IMR-90 (cell line): ENCODE data around the gene AKAP12. TPM values are rescaled to one million over a fixed set of nuclear protein-coding genes. Genes with fewer than 3 reads are reported as not detected.

ENCODE experiments used
- ATAC-seq: fragments of 200-7000 bp; cut with Tn5 transposase; 2 replicates; pipeline ENCODE4 v1.9.1; 2020; ENCODE audit warnings: low read depth, mild to moderate bottlenecking, moderate library complexity
- BruUV-seq: library from RNA; stranded (reverse); fragments of 400-500 nt; replicated peaks from 2 replicates; lab custom pipeline; 2021; lab: Mats Ljungman, UMichigan
- CTCF ChIA-PET: fragments of 300-600 bp; formaldehyde crosslinking; extraction: SDS; loops from one replicate; lab custom pipeline; 2021; ENCODE audit warnings: antibody characterized with exemption; lab: Yijun Ruan, JAX
- POLR2A ChIA-PET: fragments of 300-600 bp; sonication (Branson Sonifier 250); formaldehyde crosslinking; loops from one replicate; lab custom pipeline; 2022; ENCODE audit warnings: antibody characterized with exemption; ENCODE audit not compliant: unreplicated experiment; lab: Charles Lee
- DNase-seq: peaks from one replicate; pipeline ENCODE4 v3.0.0; 2013
- H2AFZ ChIP-seq: replicated peaks from 2 replicates; pipeline ENCODE3; 2013; ENCODE audit warnings: low read length, mild to moderate bottlenecking; ENCODE audit not compliant: poor library complexity
- H2AK5ac ChIP-seq: 2 replicates; pipeline ENCODE4 v1.6.1; 2013; ENCODE audit warnings: low read depth, low read length, inconsistent platforms
- H2AK9ac ChIP-seq: replicated peaks from 2 replicates; pipeline ENCODE3; 2013; ENCODE audit warnings: mild to moderate bottlenecking, low read depth, low read length, moderate library complexity; ENCODE audit not compliant: poor library complexity
- H2BK120ac ChIP-seq: 2 replicates; pipeline ENCODE4 v1.6.1; 2013; ENCODE audit warnings: low read depth, low read length, inconsistent platforms
- H2BK15ac ChIP-seq: 3 replicates; pipeline ENCODE4 v1.6.1; 2013; ENCODE audit warnings: low read depth, low read length, inconsistent platforms
- H2BK20ac ChIP-seq: 2 replicates; pipeline ENCODE4 v1.6.1; 2013; ENCODE audit warnings: low read depth, mild to moderate bottlenecking, inconsistent platforms, low read length, moderate library complexity
- H2BK5ac ChIP-seq: 2 replicates; pipeline ENCODE4 v1.6.1; 2013; ENCODE audit warnings: mild to moderate bottlenecking, low read depth, low read length, inconsistent platforms; ENCODE audit not compliant: poor library complexity, severe bottlenecking
- H3K14ac ChIP-seq: replicated peaks from 2 replicates; pipeline ENCODE4 v1.6.1; 2013; ENCODE audit warnings: low read depth, low read length, inconsistent platforms
- H3K18ac ChIP-seq: 2 replicates; pipeline ENCODE4 v1.6.1; 2013; ENCODE audit warnings: low read depth, low read length, control low read depth
- H3K23ac ChIP-seq: 2 replicates; pipeline ENCODE4 v1.6.1; 2013; ENCODE audit warnings: low read depth, low read length, inconsistent platforms
- H3K27ac ChIP-seq: 2 replicates; pipeline ENCODE4 v1.5.1; 2013; ENCODE audit warnings: mild to moderate bottlenecking, control low read depth, low read length; ENCODE audit not compliant: insufficient read depth
- H3K27me3 ChIP-seq: 2 replicates; pipeline ENCODE4 v1.6.1; 2013; ENCODE audit warnings: low read length; ENCODE audit not compliant: control insufficient read depth, insufficient read depth
- H3K36me3 ChIP-seq: 2 replicates; pipeline ENCODE4 v1.6.1; 2013; ENCODE audit warnings: low read length, mixed read lengths; ENCODE audit not compliant: control insufficient read depth, insufficient read depth
- H3K4ac ChIP-seq: 2 replicates; pipeline ENCODE4 v1.6.1; 2013; ENCODE audit warnings: low read depth, low read length, inconsistent platforms
- H3K4me1 ChIP-seq: 2 replicates; pipeline ENCODE4 v1.6.1; 2013; ENCODE audit warnings: low read length, mixed read lengths; ENCODE audit not compliant: control insufficient read depth, insufficient read depth
- H3K4me2 ChIP-seq: 2 replicates; pipeline ENCODE4 v1.6.1; 2013; ENCODE audit warnings: low read depth, mild to moderate bottlenecking, control low read depth, low read length, moderate library complexity
- H3K4me3 ChIP-seq: 2 replicates; pipeline ENCODE4 v1.5.1; 2013; ENCODE audit warnings: low read depth, mild to moderate bottlenecking, control low read depth, low read length, moderate library complexity; ENCODE audit not compliant: insufficient read depth
- H3K56ac ChIP-seq: 2 replicates; pipeline ENCODE4 v1.6.1; 2013; ENCODE audit warnings: low read length, inconsistent platforms; ENCODE audit not compliant: insufficient read depth; ENCODE audit errors: extremely low read depth
- H3K79me1 ChIP-seq, 2 experiments: 2 replicates each; pipeline ENCODE4 v1.6.1; 2013; ENCODE audit warnings: low read length in 2 of 2, inconsistent platforms in 1 of 2, low read depth in 1 of 2
- H3K9ac ChIP-seq: 2 replicates; pipeline ENCODE4 v1.6.1; 2013; ENCODE audit warnings: low read depth, low read length, control low read depth
- H3K9me1 ChIP-seq: 2 replicates; pipeline ENCODE4 v1.6.1; 2013; ENCODE audit warnings: low read length, inconsistent platforms; ENCODE audit not compliant: insufficient read depth
- H3K9me3 ChIP-seq: 2 replicates; pipeline ENCODE4 v1.6.1; 2013; ENCODE audit warnings: low read length; ENCODE audit not compliant: control insufficient read depth, insufficient read depth
- H4K20me1 ChIP-seq: 2 replicates; pipeline ENCODE4 v1.6.1; 2013; ENCODE audit warnings: low read length, inconsistent platforms; ENCODE audit not compliant: insufficient read depth
- H4K5ac ChIP-seq: 2 replicates; pipeline ENCODE4 v1.6.1; 2013; ENCODE audit warnings: mild to moderate bottlenecking, low read depth, low read length, control low read depth
- H4K8ac ChIP-seq, 2 experiments: 2 replicates each; pipeline ENCODE4 v1.6.1; 2013; ENCODE audit warnings: low read depth in 2 of 2, low read length in 2 of 2, control low read depth in 1 of 2, inconsistent platforms in 1 of 2
- H4K91ac ChIP-seq: 2 replicates; pipeline ENCODE4 v1.6.1; 2013; ENCODE audit warnings: low read depth, low read length, inconsistent platforms; ENCODE audit not compliant: insufficient read depth
- BHLHE40 ChIP-seq: fragments of 150-350 bp; IDR thresholded peaks from 2 replicates; pipeline ENCODE4 v1.6.1; 2016; ENCODE audit warnings: mild to moderate bottlenecking, low read depth, low read length
- CEBPB ChIP-seq: IDR thresholded peaks from 2 replicates; pipeline ENCODE4 v1.6.1; 2012; ENCODE audit warnings: low read depth, low read length, improper control_type of control experiment
- CHD1 ChIP-seq: IDR thresholded peaks from 2 replicates; pipeline ENCODE4 v1.6.1; 2012; ENCODE audit warnings: low read depth, low read length, improper control_type of control experiment
- FOS ChIP-seq: fragments of 150-350 bp; IDR thresholded peaks from 2 replicates; pipeline ENCODE4 v1.6.1; 2016; ENCODE audit warnings: low read depth, low read length
- MAFK ChIP-seq: IDR thresholded peaks from 2 replicates; pipeline ENCODE4 v1.6.1; 2012; ENCODE audit warnings: low read depth, low read length, improper control_type of control experiment
- MAZ ChIP-seq: IDR thresholded peaks from 2 replicates; pipeline ENCODE4 v1.6.1; 2012; ENCODE audit warnings: low read depth, mild to moderate bottlenecking, low read length, improper control_type of control experiment, moderate library complexity, borderline replicate concordance
- MXI1 ChIP-seq: IDR thresholded peaks from 2 replicates; pipeline ENCODE4 v1.6.1; 2012; ENCODE audit warnings: low read depth, mild to moderate bottlenecking, low read length, moderate library complexity, borderline replicate concordance
- NFE2L2 ChIP-seq: fragments of 150-350 bp; IDR thresholded peaks from 2 replicates; pipeline ENCODE4 v1.6.1; 2016; ENCODE audit warnings: low read depth, mild to moderate bottlenecking, low read length
- POLR2A ChIP-seq: IDR thresholded peaks from 2 replicates; pipeline ENCODE4 v1.6.1; 2012; ENCODE audit warnings: mild to moderate bottlenecking, low read depth, low read length
- RAD21 ChIP-seq: IDR thresholded peaks from 2 replicates; pipeline ENCODE4 v1.6.1; 2012; ENCODE audit warnings: low read length, improper control_type of control experiment
- RCOR1 ChIP-seq: IDR thresholded peaks from 2 replicates; pipeline ENCODE4 v1.6.1; 2012; ENCODE audit warnings: mild to moderate bottlenecking, low read length, improper control_type of control experiment; ENCODE audit not compliant: insufficient replicate concordance
- SMC3 ChIP-seq: fragments of 150-350 bp; IDR thresholded peaks from 2 replicates; pipeline ENCODE4 v1.6.1; 2016; ENCODE audit warnings: low read depth, mild to moderate bottlenecking, antibody characterized with exemption, low read length, moderate library complexity
- WGBS, 2 experiments: methylation state at CpG; one replicate each; pipeline versions ENCODE4 v1.1.5 to v1.1.7; 2013; ENCODE audit warnings: missing lambda C conversion rate in 2 of 2; ENCODE audit not compliant: insufficient read length in 1 of 2; ENCODE audit errors: extremely low coverage in 2 of 2; 5-methylcytosine and 5-hydroxymethylcytosine counted together
- dilution Hi-C: fragments of 300-500 bp; cut with HindIII; formaldehyde crosslinking; loops from one replicate; pipeline ENCODE4 v1.14.3; 2018; ENCODE audit warnings: low sequenced_read_pairs; ENCODE audit not compliant: unreplicated experiment
- in situ Hi-C: fragments of 300-500 bp; cut with MboI; formaldehyde crosslinking; loops from 3 replicates; pipeline ENCODE4 v1.14.3; 2019; ENCODE audit warnings: low sequenced_read_pairs, inconsistent platforms, mixed read lengths
- intact Hi-C: fragments of 100-400 bp; cut with micrococcal nuclease; formaldehyde crosslinking; loops from 2 replicates; pipeline ENCODE4 v1.10.0; 2022
- polyA plus RNA-seq, 3 experiments: library from polyadenylated mRNA; depleted of rRNA; stranded (reverse); fragments of >200 nt; gene quantifications; 2 replicates each; pipeline ENCODE4 v1.2.3, GENCODE V29; 2012; ENCODE audit warnings: low replicate concordance in 1 of 3
- total RNA-seq: library from RNA; depleted of rRNA; stranded (reverse); fragments of >200 nt; gene quantifications from 2 replicates; pipeline ENCODE4 v1.2.3, GENCODE V29; 2012
- TF ChIP-seq, protein P1 (sequence below): fragments of 150-350 bp; IDR thresholded peaks from 2 replicates; pipeline ENCODE4 v1.6.1; 2016; ENCODE audit warnings: low read depth, mild to moderate bottlenecking, low read length, moderate library complexity, borderline replicate concordance
- TF ChIP-seq, protein P2 (sequence below): fragments of 150-350 bp; IDR thresholded peaks from 2 replicates; pipeline ENCODE4 v1.6.1; 2017; ENCODE audit warnings: mild to moderate bottlenecking, antibody characterized with exemption, low read length, low read depth
- TF ChIP-seq, protein P3 (sequence below): conservative IDR thresholded peaks from 2 replicates; pipeline ENCODE4 v1.5.1; 2012; ENCODE audit warnings: mild to moderate bottlenecking, low read depth, low read length, improper control_type of control experiment

The AKAP12 gene
- total and polyA plus RNA-seq, 2 of the 4 experiments (the other 2 are of a cell fraction): 56.0 to 118 TPM

DNA sequence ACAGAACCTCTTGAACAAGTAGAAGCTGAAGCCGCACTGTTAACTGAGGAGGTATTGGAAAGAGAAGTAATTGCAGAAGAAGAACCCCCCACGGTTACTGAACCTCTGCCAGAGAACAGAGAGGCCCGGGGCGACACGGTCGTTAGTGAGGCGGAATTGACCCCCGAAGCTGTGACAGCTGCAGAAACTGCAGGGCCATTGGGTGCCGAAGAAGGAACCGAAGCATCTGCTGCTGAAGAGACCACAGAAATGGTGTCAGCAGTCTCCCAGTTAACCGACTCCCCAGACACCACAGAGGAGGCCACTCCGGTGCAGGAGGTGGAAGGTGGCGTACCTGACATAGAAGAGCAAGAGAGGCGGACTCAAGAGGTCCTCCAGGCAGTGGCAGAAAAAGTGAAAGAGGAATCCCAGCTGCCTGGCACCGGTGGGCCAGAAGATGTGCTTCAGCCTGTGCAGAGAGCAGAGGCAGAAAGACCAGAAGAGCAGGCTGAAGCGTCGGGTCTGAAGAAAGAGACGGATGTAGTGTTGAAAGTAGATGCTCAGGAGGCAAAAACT, 111.5 kb downstream of the AKAP12 start:
- dilution Hi-C loops (no loop called here), in situ Hi-C loops (no loop called here), intact Hi-C loops (no loop called here)
- H2BK5ac ChIP-seq: no peak overlapping the region
- no peak overlapping the region for H3K56ac ChIP-seq
- H3K4ac ChIP-seq: no peak overlapping the region
- ChIA-PET CTCF (no interaction called here), POLR2A (no interaction called here)
- no peak overlapping the region for H3K4me2 ChIP-seq
- no peak overlapping the region for H2AFZ ChIP-seq
- no peak overlapping the region for H4K8ac ChIP-seq
- H2BK20ac ChIP-seq: no peak overlapping the region
- WGBS, 2 experiments: 92% methylated on average over 7 of the region's 18 CpGs; no CpG with 5 or more reads in 1 of the 2 experiments
- H3K27me3 ChIP-seq: no peaks in the 10 kb centered on the region
- no peak overlapping the region for H3K4me3 ChIP-seq
- DNase-seq (no peak), ATAC-seq (no peak)
- H4K20me1 ChIP-seq: no peaks in the 10 kb centered on the region; the same call in 1 of the 2 replicates
- H3K36me3 ChIP-seq: peaks cover 41% of the 10 kb centered on the region
- no peak overlapping the region for H2AK5ac ChIP-seq
- H3K18ac ChIP-seq: no peak overlapping the region
- TF ChIP-seq NFE2L2 (no peak), CEBPB (no peak), MXI1 (no peak), RAD21 (no peak), CHD1 (no peak), POLR2A (no peak), FOS (no peak), SMC3 (no peak), RCOR1 (no peak), BHLHE40 (no peak), MAFK (no peak), MAZ (no peak)
- TF ChIP-seq, protein P1, sequence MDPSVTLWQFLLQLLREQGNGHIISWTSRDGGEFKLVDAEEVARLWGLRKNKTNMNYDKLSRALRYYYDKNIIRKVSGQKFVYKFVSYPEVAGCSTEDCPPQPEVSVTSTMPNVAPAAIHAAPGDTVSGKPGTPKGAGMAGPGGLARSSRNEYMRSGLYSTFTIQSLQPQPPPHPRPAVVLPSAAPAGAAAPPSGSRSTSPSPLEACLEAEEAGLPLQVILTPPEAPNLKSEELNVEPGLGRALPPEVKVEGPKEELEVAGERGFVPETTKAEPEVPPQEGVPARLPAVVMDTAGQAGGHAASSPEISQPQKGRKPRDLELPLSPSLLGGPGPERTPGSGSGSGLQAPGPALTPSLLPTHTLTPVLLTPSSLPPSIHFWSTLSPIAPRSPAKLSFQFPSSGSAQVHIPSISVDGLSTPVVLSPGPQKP: no peak
- TF ChIP-seq, protein P2, sequence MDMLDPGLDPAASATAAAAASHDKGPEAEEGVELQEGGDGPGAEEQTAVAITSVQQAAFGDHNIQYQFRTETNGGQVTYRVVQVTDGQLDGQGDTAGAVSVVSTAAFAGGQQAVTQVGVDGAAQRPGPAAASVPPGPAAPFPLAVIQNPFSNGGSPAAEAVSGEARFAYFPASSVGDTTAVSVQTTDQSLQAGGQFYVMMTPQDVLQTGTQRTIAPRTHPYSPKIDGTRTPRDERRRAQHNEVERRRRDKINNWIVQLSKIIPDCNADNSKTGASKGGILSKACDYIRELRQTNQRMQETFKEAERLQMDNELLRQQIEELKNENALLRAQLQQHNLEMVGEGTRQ: no peak
- TF ChIP-seq, protein P3, sequence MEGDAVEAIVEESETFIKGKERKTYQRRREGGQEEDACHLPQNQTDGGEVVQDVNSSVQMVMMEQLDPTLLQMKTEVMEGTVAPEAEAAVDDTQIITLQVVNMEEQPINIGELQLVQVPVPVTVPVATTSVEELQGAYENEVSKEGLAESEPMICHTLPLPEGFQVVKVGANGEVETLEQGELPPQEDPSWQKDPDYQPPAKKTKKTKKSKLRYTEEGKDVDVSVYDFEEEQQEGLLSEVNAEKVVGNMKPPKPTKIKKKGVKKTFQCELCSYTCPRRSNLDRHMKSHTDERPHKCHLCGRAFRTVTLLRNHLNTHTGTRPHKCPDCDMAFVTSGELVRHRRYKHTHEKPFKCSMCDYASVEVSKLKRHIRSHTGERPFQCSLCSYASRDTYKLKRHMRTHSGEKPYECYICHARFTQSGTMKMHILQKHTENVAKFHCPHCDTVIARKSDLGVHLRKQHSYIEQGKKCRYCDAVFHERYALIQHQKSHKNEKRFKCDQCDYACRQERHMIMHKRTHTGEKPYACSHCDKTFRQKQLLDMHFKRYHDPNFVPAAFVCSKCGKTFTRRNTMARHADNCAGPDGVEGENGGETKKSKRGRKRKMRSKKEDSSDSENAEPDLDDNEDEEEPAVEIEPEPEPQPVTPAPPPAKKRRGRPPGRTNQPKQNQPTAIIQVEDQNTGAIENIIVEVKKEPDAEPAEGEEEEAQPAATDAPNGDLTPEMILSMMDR: no peak
- no peak overlapping the region for H2BK120ac ChIP-seq
- H3K9me3 ChIP-seq: no peaks in the 10 kb centered on the region
- no peak overlapping the region for H3K9ac ChIP-seq
- no peak overlapping the region for H2AK9ac ChIP-seq
- H4K91ac ChIP-seq: no peak overlapping the region
- H4K5ac ChIP-seq: no peak overlapping the region
- H3K9me1 ChIP-seq: peaks cover 9% of the 10 kb centered on the region; the same call in 1 of the 2 replicates
- peaks cover 2% of the 10 kb centered on the region; the same call in 1 of the 2 replicates for H3K4me1 ChIP-seq
- no peak overlapping the region for H3K23ac ChIP-seq
- BruUV-seq: no TSS peak
- no peak overlapping the region for H2BK15ac ChIP-seq
- H3K14ac ChIP-seq: no peak overlapping the region
- H3K27ac ChIP-seq: no peak overlapping the region
- peaks cover 6 to 9% of the 10 kb centered on the region in 2 experiments for H3K79me1 ChIP-seq
